ENCODE results near the gene HPS4.

Gene HPS4

GRCh38 chr22:26426924-26427323 is 56.7 kb downstream of the HPS4 start:
- Histone ChIP-seq H3K36me3 (ENCODE audit: control insufficient read depth, low read length) (no peaks in the 10 kb centered on the region; the same call in 1 of the 2 replicates), H3K9me2 (replicated peaks; ENCODE audit: control insufficient read depth, low read length) (no peaks in the 10 kb centered on the region), H3K9me3 (ENCODE audit: control insufficient read depth, insufficient read depth, low read length) (peaks cover 14% of the 10 kb centered on the region), H3K4me2 (ENCODE audit: low read length) (no peak overlapping the region), H3F3A (ENCODE audit: control insufficient read depth, insufficient read depth) (peaks cover 15% of the 10 kb centered on the region), H4K20me1 (ENCODE audit: control insufficient read depth, insufficient read depth, low read depth, low read length) (no peaks in the 10 kb centered on the region), H3K4me3 (ENCODE audit: low read length) (no peak overlapping the region), H3K4me1 (ENCODE audit: control insufficient read depth, low read length) (peaks cover 29% of the 10 kb centered on the region), H3K27me3 (ENCODE audit: control insufficient read depth, low read length) (no peaks in the 10 kb centered on the region; the same call in 1 of the 2 replicates), H3K27ac (ENCODE audit: low read depth, low read length) (no peak overlapping the region), H3K79me2 (ENCODE audit: control insufficient read depth, low read length) (peaks cover 19% of the 10 kb centered on the region)
- no peak for TF ChIP-seq EZH2phosphoT487 (IDR thresholded peaks at IDR 0.05; ENCODE audit: borderline replicate concordance, low read length)
- TF ChIP-seq CTCF (IDR thresholded peaks at IDR 0.05; ENCODE audit: low read depth, low read length, poor library complexity, severe bottlenecking), result no peak

GRCh38 chr22:26418620-26419019 is 65.0 kb downstream of the HPS4 start:
- Histone ChIP-seq H3K9me2 (replicated peaks; ENCODE audit: control insufficient read depth, low read length) (no peaks in the 10 kb centered on the region), H4K20me1 (ENCODE audit: control insufficient read depth, insufficient read depth, low read depth, low read length) (no peaks in the 10 kb centered on the region), H3K79me2 (ENCODE audit: control insufficient read depth, low read length) (no peaks in the 10 kb centered on the region), H3K9me3 (ENCODE audit: control insufficient read depth, insufficient read depth, low read length) (peaks cover 12% of the 10 kb centered on the region), H3K27me3 (ENCODE audit: control insufficient read depth, low read length) (peaks cover 27% of the 10 kb centered on the region), H3K4me1 (ENCODE audit: control insufficient read depth, low read length) (no peaks in the 10 kb centered on the region), H3K4me2 (ENCODE audit: low read length) (no peak overlapping the region), H3F3A (ENCODE audit: control insufficient read depth, insufficient read depth) (no peaks in the 10 kb centered on the region), H3K36me3 (ENCODE audit: control insufficient read depth, low read length) (no peaks in the 10 kb centered on the region), H3K4me3 (ENCODE audit: low read length) (no peak overlapping the region), H3K27ac (ENCODE audit: low read depth, low read length) (no peak overlapping the region)
- no peak for TF ChIP-seq EZH2phosphoT487 (IDR thresholded peaks at IDR 0.05; ENCODE audit: borderline replicate concordance, low read length)
- no peak for TF ChIP-seq CTCF (IDR thresholded peaks at IDR 0.05; ENCODE audit: low read depth, low read length, poor library complexity, severe bottlenecking)

DNA sequence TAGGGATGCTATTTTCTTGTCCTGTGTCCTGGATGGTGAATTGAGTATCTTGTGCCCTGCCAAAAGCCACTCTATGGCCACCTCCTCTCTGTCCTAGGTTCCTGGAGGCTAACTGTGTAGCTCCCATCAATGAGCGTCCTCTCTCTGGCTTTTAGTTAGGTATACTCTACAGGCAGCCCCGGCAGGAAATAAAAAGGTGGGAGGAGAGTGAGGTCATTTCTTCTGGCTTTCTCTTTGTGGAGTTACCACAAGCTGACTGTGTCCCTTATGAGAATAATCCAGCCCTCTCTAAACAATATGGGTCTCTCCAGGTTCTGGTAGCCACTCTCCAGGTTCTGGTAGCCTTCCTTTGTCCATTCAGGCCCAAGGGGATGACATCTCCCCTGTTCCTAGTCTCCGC is 66.2 kb downstream of the HPS4 start:
- Histone ChIP-seq H3K36me3 (ENCODE audit: control insufficient read depth, low read length) (no peaks in the 10 kb centered on the region), H4K20me1 (ENCODE audit: control insufficient read depth, insufficient read depth, low read depth, low read length) (no peaks in the 10 kb centered on the region)

GRCh38 chr22:26416670-26417276 is 66.8 kb downstream of the HPS4 start:
- Histone ChIP-seq H3K27ac (ENCODE audit: low read depth, low read length) (no peak overlapping the region), H3K9me3 (ENCODE audit: control insufficient read depth, insufficient read depth, low read length) (no peaks in the 10 kb centered on the region), H4K20me1 (ENCODE audit: control insufficient read depth, insufficient read depth, low read depth, low read length) (no peaks in the 10 kb centered on the region), H3F3A (ENCODE audit: control insufficient read depth, insufficient read depth) (no peaks in the 10 kb centered on the region), H3K4me1 (ENCODE audit: control insufficient read depth, low read length) (no peaks in the 10 kb centered on the region), H3K79me2 (ENCODE audit: control insufficient read depth, low read length) (no peaks in the 10 kb centered on the region), H3K4me3 (ENCODE audit: low read length) (no peak overlapping the region), H3K27me3 (ENCODE audit: control insufficient read depth, low read length) (peaks cover 35% of the 10 kb centered on the region), H3K9me2 (replicated peaks; ENCODE audit: control insufficient read depth, low read length) (no peaks in the 10 kb centered on the region), H3K4me2 (ENCODE audit: low read length) (no peak overlapping the region), H3K36me3 (ENCODE audit: control insufficient read depth, low read length) (no peaks in the 10 kb centered on the region)
- TF ChIP-seq CTCF (IDR thresholded peaks at IDR 0.05; ENCODE audit: low read depth, low read length, poor library complexity, severe bottlenecking) (no peak), EZH2phosphoT487 (IDR thresholded peaks at IDR 0.05; ENCODE audit: borderline replicate concordance, low read length) (no peak)

More for the DNA sequence above, 66.2 kb downstream of the HPS4 start:
- TF ChIP-seq EZH2phosphoT487 (IDR thresholded peaks at IDR 0.05; ENCODE audit: borderline replicate concordance, low read length), result no peak
- H3K4me3 ChIP-seq (ENCODE audit: low read length), result no peak overlapping the region
- no peak overlapping the region for H3K27ac ChIP-seq (ENCODE audit: low read depth, low read length)
- peaks cover under 1% of the 10 kb centered on the region; the same call in 1 of the 2 replicates for H3K9me3 ChIP-seq (ENCODE audit: control insufficient read depth, insufficient read depth, low read length)
- no peak overlapping the region for H3K4me2 ChIP-seq (ENCODE audit: low read length)
- no peaks in the 10 kb centered on the region for H3F3A ChIP-seq (ENCODE audit: control insufficient read depth, insufficient read depth)
- H3K79me2 ChIP-seq (ENCODE audit: control insufficient read depth, low read length), result no peaks in the 10 kb centered on the region
- H3K9me2 ChIP-seq (replicated peaks; ENCODE audit: control insufficient read depth, low read length), result no peaks in the 10 kb centered on the region
- no peaks in the 10 kb centered on the region for H3K4me1 ChIP-seq (ENCODE audit: control insufficient read depth, low read length)
- H3K27me3 ChIP-seq (ENCODE audit: control insufficient read depth, low read length), result peaks cover 30% of the 10 kb centered on the region
